HG03460 (cell line): ENCODE measurements around the gene GNAL.
"Not testable (repeated sequence)": the region's sequence is repeated elsewhere in the genome, so short reads cannot be mapped to it uniquely, and the experiment has no call there.

Experiments
- ATAC-seq: cut with Tn5 transposase; IDR thresholded peaks from one replicate; pipeline ENCODE4 v1.9.1; 2021; ENCODE audit not compliant: unreplicated experiment

Gene GNAL

DNA sequence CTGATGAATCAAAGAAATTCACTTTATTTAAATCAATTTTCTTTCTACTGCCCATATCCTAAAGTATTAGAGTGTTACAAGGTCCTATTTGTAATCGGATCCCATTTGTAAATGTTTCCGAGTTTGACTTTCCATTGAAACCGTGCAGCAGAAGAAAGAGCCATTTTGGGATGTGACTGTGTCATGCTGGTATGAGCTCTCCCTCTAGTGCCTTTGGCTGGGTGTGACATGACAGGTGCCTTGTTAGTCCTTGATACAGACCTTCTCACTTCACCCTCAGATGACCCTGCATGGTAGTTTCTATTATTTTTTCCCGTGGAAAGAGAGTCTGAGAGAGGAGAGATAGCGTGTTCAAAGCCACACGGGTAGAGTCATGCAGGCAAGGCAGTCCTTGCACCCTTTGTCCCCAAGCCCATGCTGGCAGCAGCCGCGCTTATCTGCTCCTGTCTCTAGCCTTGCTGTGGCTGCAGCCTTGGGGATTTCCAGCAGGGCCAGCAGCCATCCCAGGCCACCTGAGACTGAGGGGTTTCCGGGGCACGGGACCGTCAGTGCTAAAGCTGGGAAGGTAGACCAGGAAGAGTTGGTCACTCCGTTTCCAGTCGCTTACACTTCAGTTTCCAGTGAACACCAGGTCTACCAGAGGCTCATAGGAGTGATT, 183.5 kb downstream of the GNAL start:
- no peak for ATAC-seq

DNA sequence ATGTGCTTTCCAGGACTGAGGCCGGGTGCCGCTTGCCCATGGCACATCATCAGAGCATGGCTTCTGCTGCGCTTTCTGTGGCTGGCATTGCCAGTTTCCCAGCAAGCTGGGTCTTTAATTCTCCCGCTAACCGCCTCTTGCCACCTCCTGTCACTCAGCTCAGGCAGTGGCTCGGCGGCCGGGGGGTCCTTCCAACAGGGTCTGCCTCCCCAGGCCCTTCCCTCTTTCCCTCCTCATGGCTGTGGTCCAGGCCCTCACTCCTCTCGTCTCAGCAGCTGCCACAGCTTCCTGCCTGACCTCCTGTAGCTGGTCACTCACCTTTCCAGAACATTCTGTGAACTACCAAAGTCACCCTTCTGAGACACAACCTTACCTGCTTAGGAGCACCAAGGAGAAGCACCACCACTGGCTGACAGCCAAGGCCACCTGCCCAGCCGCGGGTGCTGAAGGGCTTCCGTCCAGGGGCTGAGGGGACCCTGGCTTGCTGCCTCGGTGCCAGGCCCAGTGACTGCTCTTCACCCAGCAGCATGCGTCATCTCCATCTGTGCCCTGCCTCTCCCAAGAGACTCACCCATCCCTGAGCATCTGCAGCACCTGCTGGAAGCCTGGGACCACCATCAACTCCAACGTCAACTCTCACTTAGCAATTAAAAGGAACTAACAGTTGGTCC, 184.7 kb downstream of the GNAL start:
- no peak for ATAC-seq

DNA sequence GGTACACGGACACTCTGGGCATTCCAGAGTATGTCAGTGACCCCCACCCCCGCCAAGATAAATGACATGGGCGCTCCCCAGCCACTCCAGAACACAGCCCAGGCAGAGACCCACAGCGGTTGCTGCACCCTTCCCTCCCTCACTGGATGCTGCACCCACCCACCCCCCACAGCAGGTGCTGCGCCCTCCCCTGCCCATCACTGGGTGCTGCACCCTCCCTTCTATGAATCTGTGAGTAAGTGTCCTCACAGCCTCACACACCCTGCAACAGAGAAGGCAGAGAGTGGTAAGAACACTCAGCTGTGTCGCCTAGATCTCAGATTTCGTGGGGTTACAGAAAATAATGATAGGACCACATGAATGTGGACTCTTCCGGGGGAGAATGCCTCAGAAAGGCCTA, 185.6 kb downstream of the GNAL start:
- no peak for ATAC-seq

DNA sequence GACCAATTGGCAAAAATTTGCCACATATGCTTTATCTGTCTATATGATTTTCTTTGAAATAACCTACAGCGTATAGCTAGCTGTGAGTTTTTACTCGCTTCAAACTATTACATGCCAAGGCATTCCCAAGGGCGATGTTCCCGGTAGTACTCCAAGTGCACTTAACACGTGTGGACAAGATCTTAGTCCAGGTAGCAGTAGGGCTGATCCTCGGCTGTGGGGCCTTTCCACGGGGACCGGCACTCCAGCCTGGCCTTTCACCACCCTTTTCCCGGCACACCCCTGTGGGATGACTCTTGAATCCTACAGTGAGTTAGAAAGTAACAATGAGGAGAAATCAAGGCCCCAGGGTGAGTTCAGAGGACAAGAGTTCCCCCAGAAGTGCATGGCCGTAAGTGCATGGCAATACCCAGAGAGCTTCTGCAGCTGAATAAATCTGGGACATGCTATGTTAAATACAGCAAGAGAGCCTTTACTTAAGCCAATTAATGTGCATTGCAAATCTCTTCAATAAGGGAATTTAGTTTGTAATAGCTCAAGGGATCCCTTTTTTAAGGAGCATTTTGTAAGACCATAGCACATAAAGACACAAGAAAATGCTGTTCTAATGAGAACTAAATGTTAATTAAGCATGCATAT, 188.6 kb downstream of the GNAL start:
- no peak for ATAC-seq

DNA sequence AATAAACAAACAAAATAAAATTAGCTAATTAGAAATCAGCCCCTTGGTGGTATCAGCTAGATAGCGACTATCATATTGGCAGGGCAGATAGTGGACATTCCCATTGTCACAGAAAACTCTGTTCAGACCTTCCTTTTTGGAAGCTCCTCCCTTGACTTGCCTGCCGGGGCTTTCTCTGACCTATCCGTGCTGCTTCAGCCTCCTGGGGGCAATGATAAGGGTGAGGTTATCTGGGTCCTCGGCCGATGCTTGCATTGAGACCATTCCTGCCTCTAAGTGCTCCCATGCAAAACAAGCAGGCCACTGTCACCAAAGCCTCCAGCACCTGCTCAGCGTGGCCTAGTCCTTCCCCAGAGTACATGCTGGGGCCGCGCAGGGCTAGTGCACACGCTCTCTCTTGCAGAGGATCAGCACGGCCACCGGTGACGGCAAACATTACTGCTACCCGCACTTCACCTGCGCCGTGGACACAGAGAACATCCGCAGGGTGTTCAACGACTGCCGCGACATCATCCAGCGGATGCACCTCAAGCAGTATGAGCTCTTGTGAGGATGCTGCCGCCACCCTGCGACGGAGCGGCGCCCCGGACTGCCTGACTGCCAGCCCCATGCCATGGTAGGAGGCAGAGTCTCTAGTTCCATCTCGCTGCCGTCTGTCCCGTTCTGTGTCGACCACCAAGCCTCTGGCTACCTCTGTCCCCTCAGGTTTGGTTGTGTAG, 191.7 kb downstream of the GNAL start:
- no peak for ATAC-seq

DNA sequence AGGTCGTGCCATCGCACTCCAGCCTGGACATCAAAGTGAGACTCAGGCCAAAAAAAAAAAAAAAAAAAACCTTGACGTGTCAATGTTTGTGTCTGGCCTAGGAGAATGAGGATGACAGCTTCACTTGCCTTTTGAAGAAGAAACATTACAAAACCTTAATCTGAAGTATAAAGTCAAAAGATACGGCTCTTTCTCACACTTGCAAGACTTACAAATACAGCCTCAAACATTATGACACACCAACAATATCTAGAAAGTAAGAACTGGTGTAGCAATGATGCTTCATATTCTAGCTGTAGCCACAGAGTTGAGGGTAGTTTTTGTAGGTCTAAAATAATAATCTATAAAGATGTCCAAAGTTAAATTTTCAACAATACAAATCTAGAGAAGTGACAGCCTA, 193.6 kb downstream of the GNAL start:
- ATAC-seq = no peak

DNA sequence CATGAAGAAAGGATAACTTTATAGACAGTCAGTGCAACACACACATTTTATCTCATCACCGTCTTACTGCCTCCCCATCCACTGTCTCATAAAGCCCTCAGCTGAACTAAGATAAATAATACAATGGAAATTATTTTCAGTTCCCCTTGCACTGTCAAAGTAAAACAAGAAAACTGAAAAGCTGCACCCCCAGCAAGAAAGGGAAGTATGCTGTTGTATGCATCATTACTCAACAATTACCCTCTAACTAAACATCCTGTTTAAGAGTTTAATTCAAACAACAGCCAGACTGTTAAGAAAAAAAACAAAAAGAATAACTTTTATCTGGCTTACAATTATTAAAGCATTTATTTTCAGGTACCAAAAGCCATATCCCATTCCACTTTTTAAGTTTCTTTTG, 194.1 kb downstream of the GNAL start:
- ATAC-seq = peak; percentile 82

DNA sequence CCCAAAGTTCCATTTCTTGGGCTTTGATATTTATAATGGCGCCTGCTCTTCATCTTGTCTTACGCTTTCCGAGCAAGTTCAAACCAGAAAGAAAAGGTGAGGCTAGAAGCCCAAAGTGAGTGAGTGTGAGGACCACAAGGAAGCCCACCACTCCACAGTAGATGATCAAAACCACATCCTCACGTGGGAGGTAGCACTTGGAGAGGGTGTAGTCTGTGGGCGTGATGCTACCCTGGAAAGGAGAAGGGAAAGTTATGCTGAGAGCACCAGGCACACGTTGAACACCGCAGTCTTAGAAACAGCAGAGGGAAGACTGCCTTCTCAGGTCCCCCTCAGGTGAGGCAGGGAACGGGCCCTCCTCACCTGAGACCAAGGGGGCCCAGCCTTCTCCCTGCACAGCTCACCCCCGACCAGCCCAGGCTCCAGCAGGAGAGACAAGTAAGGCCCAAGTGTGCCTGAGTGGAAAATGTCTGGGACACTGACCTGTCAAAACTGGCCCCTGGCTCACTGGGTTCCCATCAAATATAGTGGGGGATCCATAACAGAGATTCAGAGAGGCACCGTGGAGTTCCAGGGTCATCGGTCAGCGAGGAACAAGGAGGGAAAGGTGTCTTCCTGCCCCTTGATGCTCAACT, 195.4 kb downstream of the GNAL start:
- ATAC-seq = no peak

DNA sequence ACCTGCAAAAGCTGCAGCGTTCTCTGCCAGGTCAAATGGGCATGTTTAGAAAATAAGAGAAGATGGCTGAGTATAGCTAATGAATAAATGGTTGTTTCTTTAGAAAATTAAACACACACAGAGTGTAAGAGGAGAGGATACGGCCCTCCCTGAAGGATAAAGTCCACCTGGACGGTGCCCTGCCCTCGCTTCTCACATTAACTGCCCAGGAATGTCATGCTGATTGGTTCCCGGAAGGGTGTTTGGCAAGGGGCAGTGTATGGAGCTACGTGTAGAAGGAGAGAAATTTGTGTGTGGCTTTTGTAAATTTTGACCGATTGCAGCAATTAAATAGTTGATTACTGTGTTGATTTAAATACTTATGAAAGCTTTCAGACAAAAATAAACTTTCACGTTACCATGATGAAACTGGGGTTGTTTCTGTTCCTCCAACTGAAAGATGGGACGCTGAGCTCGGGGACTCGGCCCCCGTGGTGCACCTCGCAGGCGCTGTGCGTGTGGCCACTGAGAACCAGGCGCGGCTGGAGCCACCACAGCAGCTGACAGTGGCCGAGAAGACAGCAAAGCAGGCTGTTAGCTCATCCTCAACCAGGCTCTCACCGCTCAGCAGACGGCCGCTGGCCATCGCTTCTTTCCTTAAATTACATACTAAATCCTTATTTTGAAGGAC, 196.3 kb downstream of the GNAL start:
- no peak for ATAC-seq

DNA sequence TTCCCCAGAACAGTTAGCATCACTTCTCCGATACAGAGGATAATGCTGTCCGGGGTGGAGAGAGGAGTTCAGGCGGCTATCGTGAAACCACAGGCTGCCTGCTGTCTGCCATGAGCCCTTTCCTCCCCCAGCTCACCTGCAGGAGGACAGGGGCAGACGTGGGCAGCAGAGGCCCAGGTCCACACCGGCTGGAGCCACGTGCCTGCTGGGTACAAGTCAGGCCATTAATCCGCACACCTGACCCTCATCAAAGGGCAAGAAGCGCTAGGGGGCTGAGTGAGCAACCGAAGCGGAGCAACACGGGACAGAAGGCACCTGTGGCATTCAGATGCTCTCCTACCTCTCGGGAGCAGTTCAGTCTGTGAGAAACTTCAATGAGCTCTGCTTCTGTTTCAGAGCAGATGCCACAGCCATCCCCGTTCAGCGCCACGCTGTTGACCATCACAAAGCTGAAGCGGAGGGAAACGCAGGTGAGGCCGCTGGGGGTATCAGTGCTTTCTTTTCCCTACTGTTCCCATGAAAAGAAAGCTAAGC, 197.6 kb downstream of the GNAL start:
- no peak for ATAC-seq

DNA sequence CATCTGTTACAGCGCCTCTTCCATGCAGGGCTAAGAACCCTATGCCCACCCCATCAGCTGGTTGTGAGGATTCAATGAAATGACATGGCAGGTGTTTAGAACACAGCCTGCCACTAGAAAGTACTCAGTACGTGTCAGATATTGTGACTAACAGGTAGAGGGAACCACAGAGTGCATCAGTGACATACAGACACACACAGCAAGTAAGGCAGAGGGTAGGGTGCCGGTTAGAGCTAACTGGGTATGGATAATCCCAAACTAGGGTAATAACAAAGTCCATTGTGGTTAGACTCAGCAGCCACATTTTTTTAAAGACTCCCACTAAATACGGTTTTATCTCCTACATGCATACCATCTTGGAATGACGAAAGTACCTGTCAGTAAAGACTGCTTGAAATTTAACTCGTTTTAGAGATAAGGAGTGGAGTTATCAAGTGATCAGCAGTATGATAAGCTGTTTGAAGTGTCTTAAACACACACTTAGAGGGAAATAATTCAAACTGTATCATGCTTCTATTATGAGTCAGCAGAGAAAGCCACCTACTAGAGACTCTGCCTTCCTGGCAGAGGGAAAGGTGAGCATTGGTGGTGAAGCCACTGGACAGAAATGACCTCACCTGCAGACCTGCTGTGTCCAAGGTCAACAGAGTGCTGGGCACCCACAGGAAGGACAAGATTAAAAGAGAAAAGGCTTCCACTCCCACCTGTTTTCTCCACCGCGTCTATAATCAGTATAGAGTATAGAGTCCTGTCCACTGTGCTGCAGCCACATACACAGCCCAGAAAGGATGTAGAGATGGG, 198.5 kb downstream of the GNAL start:
- no peak for ATAC-seq

DNA sequence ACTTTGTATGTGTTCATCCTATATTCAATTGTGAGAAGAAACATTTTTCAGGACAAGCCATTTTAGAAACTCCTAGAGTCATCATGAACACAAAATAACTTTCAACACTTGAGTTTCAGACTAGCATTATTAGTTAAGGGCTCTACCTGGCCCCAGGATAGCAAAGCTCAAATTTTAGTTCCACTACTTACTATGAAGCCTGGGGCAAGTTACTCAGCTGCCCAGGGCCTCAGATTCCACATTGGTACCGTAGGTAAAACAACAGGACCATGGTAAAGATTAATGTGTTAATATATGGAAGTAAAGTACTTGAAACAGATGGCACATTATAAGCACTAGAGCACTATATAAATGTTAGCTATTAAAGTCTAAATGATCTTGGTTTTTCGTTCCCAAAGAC, 199.7 kb downstream of the GNAL start:
- no peak for ATAC-seq

DNA sequence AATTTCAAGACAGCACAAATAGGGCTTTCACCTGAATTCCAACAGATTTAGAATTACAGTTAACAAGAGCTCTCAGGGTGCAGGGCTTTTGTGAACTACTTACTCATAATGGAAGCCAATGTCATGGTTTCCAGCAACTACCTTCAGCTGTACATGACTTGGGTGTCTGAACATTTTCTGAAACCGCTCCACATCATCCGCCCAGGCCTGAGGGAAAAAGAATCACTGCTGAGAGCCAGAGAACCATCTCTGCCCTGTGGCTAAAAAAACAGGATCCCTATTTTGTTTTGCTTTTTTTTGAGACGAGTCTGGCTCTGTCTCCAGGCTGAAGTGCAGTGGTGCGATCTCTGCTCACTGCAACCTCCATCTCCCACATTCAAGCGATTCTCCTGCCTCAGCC, 200.2 kb downstream of the GNAL start:
- no peak for ATAC-seq

DNA sequence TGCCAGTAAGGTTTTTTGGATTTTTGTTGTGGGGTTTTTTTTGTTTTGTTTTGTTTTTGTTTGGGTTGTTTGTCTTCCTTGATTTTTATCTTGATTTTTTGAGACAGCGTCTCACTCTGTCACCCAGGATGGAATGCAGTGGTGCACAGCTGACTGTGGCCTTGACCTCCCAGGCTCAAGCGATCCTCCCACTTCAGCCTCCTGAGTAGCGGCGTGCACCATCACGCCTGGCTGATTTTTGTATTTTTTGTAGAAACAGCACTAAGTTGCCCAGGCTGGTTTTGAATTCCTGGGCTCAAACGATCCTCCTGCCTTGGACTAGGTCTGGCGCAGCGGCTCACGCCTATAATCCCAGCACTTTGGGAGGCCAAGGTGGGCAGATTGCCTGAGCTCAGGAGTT, 202.7 kb downstream of the GNAL start:
- ATAC-seq = no peak

DNA sequence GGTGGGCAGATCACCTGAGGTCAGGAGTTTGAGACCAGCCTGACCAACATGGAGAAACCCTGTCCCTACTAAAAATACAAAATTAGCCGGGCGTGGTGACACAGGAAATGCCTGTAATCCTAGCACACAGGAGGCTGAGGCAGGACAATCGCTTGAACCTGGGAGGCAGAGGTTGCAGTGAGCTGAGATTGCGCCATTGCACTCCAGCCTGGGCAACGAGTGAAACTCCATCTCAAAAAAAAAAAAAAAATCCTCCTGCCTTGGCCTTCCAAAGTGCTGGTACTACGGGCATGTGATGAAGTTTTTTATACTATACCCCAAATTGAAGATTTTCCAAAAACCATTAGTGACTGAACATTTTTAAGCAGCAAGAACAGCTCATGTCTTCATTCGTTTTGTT, 203.4 kb downstream of the GNAL start:
- ATAC-seq = not testable (repeated sequence)

DNA sequence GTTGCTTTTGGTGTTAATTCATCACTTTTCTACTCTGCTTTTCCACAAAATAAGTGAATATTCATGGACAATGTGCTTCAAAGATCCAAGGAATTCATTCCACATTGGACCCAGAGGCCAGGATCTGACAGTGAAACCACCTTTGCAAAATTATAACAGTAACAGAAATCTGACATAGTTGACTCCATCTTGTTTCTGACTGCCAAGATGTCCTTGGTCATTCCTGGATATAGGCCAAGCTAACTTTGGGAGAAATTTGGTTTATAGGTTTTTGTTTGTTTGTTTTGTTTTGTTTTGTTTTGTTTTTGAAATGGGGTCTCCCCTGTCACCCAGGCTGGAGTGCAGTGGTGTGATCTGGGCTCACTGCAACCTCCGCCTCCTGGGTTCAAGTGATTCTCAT, 208.7 kb downstream of the GNAL start:
- no peak for ATAC-seq

DNA sequence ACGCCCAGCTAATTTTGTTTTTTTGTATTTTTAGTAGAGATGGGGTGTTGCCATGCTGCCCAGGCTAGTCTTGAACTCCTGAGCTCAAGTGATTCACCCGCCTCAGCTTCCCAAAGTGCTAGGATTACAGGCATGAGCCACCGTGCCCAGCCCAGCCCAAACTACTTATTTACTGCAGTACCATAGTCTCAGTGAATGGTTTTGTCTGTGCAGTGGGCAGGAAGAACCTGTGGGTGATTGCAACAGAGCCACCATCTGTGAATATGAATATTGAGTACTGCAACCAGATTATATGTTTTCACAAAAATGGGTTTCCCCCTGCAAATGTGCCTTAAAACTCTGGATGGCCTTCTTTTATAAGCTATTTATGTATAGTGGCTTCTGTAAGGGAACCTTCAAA, 210.0 kb downstream of the GNAL start:
- ATAC-seq = no peak

DNA sequence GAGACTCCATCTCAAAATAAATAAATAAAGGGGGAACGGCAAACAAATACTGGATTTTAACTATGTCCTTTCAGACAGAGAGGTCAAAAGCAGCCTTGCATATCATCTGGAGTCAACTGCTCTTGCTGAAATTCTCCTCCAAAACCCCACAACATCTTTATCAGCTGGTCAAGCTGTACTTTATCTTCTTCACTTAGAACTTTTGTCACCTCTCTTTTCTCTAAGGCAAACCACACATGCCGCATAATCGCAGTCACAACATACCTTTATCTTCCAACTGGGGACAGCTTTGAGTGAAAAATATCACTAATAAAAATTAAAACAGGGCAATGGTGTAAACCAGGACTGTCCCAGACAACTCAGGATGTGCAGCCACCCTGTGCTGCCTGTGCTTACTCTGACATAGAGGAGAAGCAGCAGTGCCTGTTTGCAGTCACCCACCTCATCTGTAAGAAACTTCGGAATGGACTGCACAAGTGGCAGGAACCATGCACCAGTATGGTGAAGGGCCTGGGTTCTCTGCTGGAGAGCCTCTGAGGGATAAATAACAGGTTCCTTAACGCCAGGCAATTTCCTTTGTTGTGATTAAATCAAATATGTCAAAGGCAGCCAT, 212.9 kb downstream of the GNAL start:
- ATAC-seq = no peak

DNA sequence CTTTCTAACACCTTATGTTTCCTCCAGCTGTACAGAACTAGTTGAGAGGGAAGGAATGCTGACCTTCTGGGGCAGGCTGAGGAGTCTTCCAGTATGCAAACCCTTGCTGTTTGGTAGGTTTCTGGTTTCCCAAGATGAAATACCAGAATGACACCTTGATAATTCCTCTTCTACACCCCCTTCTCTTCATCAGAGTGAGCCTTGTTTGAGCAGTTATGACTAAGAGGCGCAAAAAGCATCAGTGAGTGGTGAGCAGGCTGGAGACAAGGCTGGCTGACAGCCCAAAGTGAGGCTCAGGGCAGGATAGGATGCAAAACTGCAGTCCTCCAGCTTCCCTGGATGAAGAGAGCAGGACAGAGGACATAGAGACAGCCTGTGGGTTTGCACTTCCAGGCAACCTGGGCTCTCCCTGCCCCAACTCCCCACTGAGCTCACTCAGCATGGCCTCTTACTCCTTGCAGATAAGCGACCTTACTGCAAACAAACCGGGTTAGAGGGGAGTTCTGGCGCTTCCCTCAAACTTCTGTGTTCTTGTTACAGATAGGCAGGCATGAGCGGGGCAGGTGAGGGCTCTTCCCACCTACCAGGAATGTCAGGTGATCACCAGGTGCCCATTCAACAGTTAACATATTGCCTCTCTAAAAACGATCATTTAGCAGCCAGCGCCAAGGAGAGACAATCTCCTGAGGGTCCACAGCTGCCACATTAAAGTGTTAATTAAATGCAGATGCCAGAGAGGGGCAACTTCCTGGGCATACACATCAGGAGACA, 213.6 kb downstream of the GNAL start:
- no peak for ATAC-seq
